Measurements from ENCODE around the gene HGD.
"Not testable (repeated sequence)": the region's sequence is repeated elsewhere in the genome, so short reads cannot be mapped to it uniquely, and the experiment has no call there.

The HGD gene

GRCh38 chr3:120682095-120682681, at the start of gene HGD:
Gene HGD, minus strand, starts transcription at chr3:120682239. Its CDS starts 128 bp downstream, at chr3:120682111.
- H3K36me3 ChIP-seq (ENCODE audit: insufficient read depth) = no peaks in the 10 kb centered on the region
- no peaks in the 10 kb centered on the region for H3K27me3 ChIP-seq (ENCODE audit: insufficient read depth, low read depth)
- H3K4me2 ChIP-seq = no peak within 1 kb of the TSS
- H3K79me2 ChIP-seq (ENCODE audit: insufficient read depth, low read depth) = no peaks in the 10 kb centered on the region
- H3K4me1 ChIP-seq (ENCODE audit: low read depth, poor library complexity, severe bottlenecking) = peaks cover 10% of the 10 kb centered on the region
- TF ChIP-seq CTCF (conservative IDR thresholded peaks at IDR 0.05; ENCODE audit: low read depth, low read length) = no peak
- no peak within 1 kb of the TSS for H2AFZ ChIP-seq (ENCODE audit: low read depth)
- no peak within 1 kb of the TSS for H3K4me3 ChIP-seq (IDR thresholded peaks at IDR 0.05; ENCODE audit: insufficient read depth, low read depth, low read length)
- no peak within 1 kb of the TSS for H3K27ac ChIP-seq
- H3K9ac ChIP-seq = no peak within 1 kb of the TSS
- H4K20me1 ChIP-seq (ENCODE audit: insufficient read depth) = no peaks in the 10 kb centered on the region

GRCh38 chr3:120730576-120731542, 48.8 kb upstream of the HGD start:
- no peak overlapping the region for H3K4me3 ChIP-seq (IDR thresholded peaks at IDR 0.05; ENCODE audit: insufficient read depth, low read depth, low read length)
- H3K79me2 ChIP-seq (ENCODE audit: insufficient read depth, low read depth) = no peaks in the 10 kb centered on the region
- H3K4me1 ChIP-seq (ENCODE audit: low read depth, poor library complexity, severe bottlenecking) = no peaks in the 10 kb centered on the region
- H3K4me2 ChIP-seq = no peak overlapping the region
- no peak overlapping the region for H3K27ac ChIP-seq
- no peaks in the 10 kb centered on the region for H3K27me3 ChIP-seq (ENCODE audit: insufficient read depth, low read depth)
- TF ChIP-seq CTCF (conservative IDR thresholded peaks at IDR 0.05; ENCODE audit: low read depth, low read length) = no peak
- H4K20me1 ChIP-seq (ENCODE audit: insufficient read depth) = no peaks in the 10 kb centered on the region
- no peak overlapping the region for H2AFZ ChIP-seq (ENCODE audit: low read depth)
- H3K9ac ChIP-seq = no peak overlapping the region
- no peaks in the 10 kb centered on the region for H3K36me3 ChIP-seq (ENCODE audit: insufficient read depth)

- Histone ChIP-seq H4K20me1 (ENCODE audit: insufficient read depth) (no peaks in the 10 kb centered on the region), H3K9ac (no peak overlapping the region), H3K36me3 (ENCODE audit: insufficient read depth) (no peaks in the 10 kb centered on the region), H3K27me3 (ENCODE audit: insufficient read depth, low read depth) (no peaks in the 10 kb centered on the region), H3K4me2 (no peak overlapping the region), H2AFZ (ENCODE audit: low read depth) (no peak overlapping the region), H3K79me2 (ENCODE audit: insufficient read depth, low read depth) (no peaks in the 10 kb centered on the region), H3K4me3 (IDR thresholded peaks at IDR 0.05; ENCODE audit: insufficient read depth, low read depth, low read length) (no peak overlapping the region), H3K27ac (no peak overlapping the region), H3K4me1 (ENCODE audit: low read depth, poor library complexity, severe bottlenecking) (no peaks in the 10 kb centered on the region)
- no peak for TF ChIP-seq CTCF (conservative IDR thresholded peaks at IDR 0.05; ENCODE audit: low read depth, low read length)
Measured at GRCh38 chr3:120726791-120727190, 44.8 kb upstream of the HGD start.

- H3K36me3 ChIP-seq (ENCODE audit: insufficient read depth); H4K20me1 ChIP-seq (ENCODE audit: insufficient read depth); H3K27me3 ChIP-seq (ENCODE audit: insufficient read depth, low read depth); H3K79me2 ChIP-seq (ENCODE audit: insufficient read depth, low read depth); H3K4me3 ChIP-seq (IDR thresholded peaks at IDR 0.05; ENCODE audit: insufficient read depth, low read depth, low read length): not testable (repeated sequence)
- H3K27ac ChIP-seq = peak overlapping the region; percentile 50
- peak overlapping the region; percentile 31 for H3K4me2 ChIP-seq
- peaks cover 15% of the 10 kb centered on the region for H3K4me1 ChIP-seq (ENCODE audit: low read depth, poor library complexity, severe bottlenecking)
- H2AFZ ChIP-seq (ENCODE audit: low read depth) = peak overlapping the region; percentile 76
- H3K9ac ChIP-seq = peak overlapping the region; percentile 64; the same call in 1 of the 2 replicates
Measured at GRCh38 chr3:120719167-120719834, 37.3 kb upstream of the HGD start.
